Rectal smooth muscle tissue (tissue), 1 donor: ENCODE data around the gene MFAP3.

Source experiments
- H3K27ac ChIP-seq: one replicate; pipeline ENCODE4 v1.7.0; 2013; ENCODE audit warnings: low read depth, low read length, inconsistent platforms
- H3K27me3 ChIP-seq: one replicate; pipeline ENCODE4 v1.7.0; 2013; ENCODE audit warnings: low read length; ENCODE audit not compliant: control insufficient read depth, insufficient read depth
- H3K36me3 ChIP-seq: one replicate; pipeline ENCODE4 v1.7.0; 2013; ENCODE audit warnings: low read length; ENCODE audit not compliant: control insufficient read depth, insufficient read depth
- H3K4me1 ChIP-seq: one replicate; pipeline ENCODE4 v1.7.0; 2013; ENCODE audit warnings: low read length; ENCODE audit not compliant: control insufficient read depth, insufficient read depth
- H3K4me3 ChIP-seq: one replicate; pipeline ENCODE4 v1.7.0; 2013; ENCODE audit warnings: low read length
- H3K9ac ChIP-seq: one replicate; pipeline ENCODE4 v1.7.0; 2013; ENCODE audit warnings: low read length

Gene MFAP3

GRCh38 chr5:154081246-154081645 lies 42.5 kb downstream of the MFAP3 start:
- H3K4me3 ChIP-seq: no peak overlapping the region
- no peaks in the 10 kb centered on the region for H3K27me3 ChIP-seq
- no peak overlapping the region for H3K9ac ChIP-seq
- H3K4me1 ChIP-seq: no peaks in the 10 kb centered on the region
- H3K27ac ChIP-seq: no peak overlapping the region
- no peaks in the 10 kb centered on the region for H3K36me3 ChIP-seq

- no peaks in the 10 kb centered on the region for H3K4me1 ChIP-seq
- H3K4me3 ChIP-seq: no peak overlapping the region
- H3K27me3 ChIP-seq: no peaks in the 10 kb centered on the region
- no peak overlapping the region for H3K9ac ChIP-seq
- H3K27ac ChIP-seq: no peak overlapping the region
- no peaks in the 10 kb centered on the region for H3K36me3 ChIP-seq
Observed at GRCh38 chr5:154084062-154084639, 45.4 kb downstream of the MFAP3 start.

DNA sequence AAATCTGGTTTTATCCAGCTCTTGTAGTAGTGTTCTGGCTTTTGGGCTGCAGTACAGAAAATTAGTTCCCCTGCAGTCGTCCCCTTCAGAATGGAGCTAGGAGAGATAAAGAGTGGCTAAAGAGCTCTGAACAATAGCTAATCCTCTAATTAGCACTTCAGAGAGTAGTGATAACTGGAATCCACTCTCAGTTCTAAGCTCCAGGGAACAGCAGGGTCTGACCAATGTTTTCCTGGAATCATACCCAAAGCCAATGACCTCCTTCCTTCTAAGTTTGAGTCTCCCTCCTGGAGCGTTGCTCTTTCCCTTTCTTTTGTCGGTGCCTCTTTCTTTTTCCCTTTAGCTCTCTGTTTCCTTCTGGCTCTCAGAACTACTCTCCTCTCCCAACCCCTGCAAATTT lies 47.4 kb downstream of the MFAP3 start:
- Histone ChIP-seq H3K27me3 (no peaks in the 10 kb centered on the region), H3K9ac (no peak overlapping the region), H3K4me3 (no peak overlapping the region), H3K27ac (no peak overlapping the region), H3K4me1 (no peaks in the 10 kb centered on the region), H3K36me3 (no peaks in the 10 kb centered on the region)

DNA sequence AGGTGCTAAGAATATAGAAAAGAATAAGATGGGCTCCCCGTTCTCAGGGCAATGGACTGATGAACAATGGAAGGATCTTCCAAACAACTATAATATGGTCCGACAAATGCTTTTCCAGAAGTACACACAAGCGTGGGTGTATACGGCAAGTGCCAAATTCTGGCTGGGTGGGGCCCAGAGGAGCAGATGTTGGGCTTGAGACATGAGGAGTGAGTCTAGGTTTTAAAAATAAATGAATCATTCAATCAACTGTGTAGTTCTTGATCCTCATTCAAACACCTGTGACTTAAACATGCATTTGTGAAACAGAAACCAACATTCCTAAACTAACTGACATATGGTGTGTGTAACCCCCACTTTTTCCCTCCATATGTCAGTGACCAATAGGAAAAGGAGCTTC lies 47.9 kb downstream of the MFAP3 start:
- Histone ChIP-seq H3K27ac (no peak overlapping the region), H3K36me3 (no peaks in the 10 kb centered on the region), H3K4me3 (no peak overlapping the region), H3K4me1 (no peaks in the 10 kb centered on the region), H3K27me3 (no peaks in the 10 kb centered on the region), H3K9ac (no peak overlapping the region)

- no peaks in the 10 kb centered on the region for H3K27me3 ChIP-seq
- H3K4me1 ChIP-seq: no peaks in the 10 kb centered on the region
- H3K9ac ChIP-seq: no peak overlapping the region
- no peak overlapping the region for H3K27ac ChIP-seq
- H3K36me3 ChIP-seq: no peaks in the 10 kb centered on the region
- no peak overlapping the region for H3K4me3 ChIP-seq
Observed at GRCh38 chr5:154087260-154087659, 48.5 kb downstream of the MFAP3 start.

DNA sequence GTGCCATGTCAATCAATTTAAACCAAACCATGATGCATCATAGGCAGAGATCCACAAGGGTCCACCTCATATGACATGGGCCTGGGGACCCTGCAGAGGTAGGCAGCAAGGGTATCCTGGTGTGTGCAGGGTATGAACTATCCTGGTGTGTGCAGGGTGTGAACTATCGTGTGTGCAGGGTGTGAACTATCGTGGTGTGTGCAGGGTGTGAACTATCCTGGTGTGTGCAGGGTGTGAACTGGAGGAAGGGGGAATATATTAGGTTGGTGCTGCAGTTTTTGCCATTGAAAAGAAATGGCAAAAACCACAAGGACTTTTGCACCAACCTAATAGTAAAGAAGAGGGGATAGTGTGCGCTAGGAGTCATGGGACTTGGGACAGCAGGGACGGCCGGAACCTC lies 50.0 kb downstream of the MFAP3 start:
- no peak overlapping the region for H3K4me3 ChIP-seq
- no peak overlapping the region for H3K9ac ChIP-seq
- no peaks in the 10 kb centered on the region for H3K36me3 ChIP-seq
- H3K4me1 ChIP-seq: no peaks in the 10 kb centered on the region
- H3K27ac ChIP-seq: no peak overlapping the region
- no peaks in the 10 kb centered on the region for H3K27me3 ChIP-seq

DNA sequence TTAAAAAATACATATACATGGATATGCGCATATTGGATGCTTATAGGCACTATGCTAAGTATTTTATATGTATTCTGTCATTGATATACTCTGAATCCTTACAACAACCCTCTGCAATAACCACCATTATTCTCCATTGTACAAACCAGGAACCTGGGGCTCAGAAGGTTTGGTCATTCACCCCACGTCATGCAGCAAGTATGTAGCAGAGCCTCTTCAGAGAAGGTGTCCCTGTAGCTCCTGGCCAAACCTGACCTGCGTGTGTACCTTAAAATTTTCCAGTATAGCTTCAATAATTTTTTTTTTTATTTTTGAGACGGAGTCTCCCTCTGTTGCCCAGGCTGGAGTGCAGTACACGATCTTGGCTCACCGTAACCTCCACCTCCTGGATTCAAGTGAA lies 51.9 kb downstream of the MFAP3 start:
- no peaks in the 10 kb centered on the region for H3K4me1 ChIP-seq
- H3K27ac ChIP-seq: no peak overlapping the region
- H3K27me3 ChIP-seq: no peaks in the 10 kb centered on the region
- H3K9ac ChIP-seq: no peak overlapping the region
- no peaks in the 10 kb centered on the region for H3K36me3 ChIP-seq
- no peak overlapping the region for H3K4me3 ChIP-seq

GRCh38 chr5:154092356-154093141 lies 53.8 kb downstream of the MFAP3 start:
- no peak overlapping the region for H3K9ac ChIP-seq
- no peaks in the 10 kb centered on the region for H3K27me3 ChIP-seq
- no peaks in the 10 kb centered on the region for H3K4me1 ChIP-seq
- H3K27ac ChIP-seq: no peak overlapping the region
- no peaks in the 10 kb centered on the region for H3K36me3 ChIP-seq
- no peak overlapping the region for H3K4me3 ChIP-seq

GRCh38 chr5:154093142-154093532 lies 54.4 kb downstream of the MFAP3 start:
- no peak overlapping the region for H3K27ac ChIP-seq
- no peak overlapping the region for H3K4me3 ChIP-seq
- no peaks in the 10 kb centered on the region for H3K36me3 ChIP-seq
- no peak overlapping the region for H3K9ac ChIP-seq
- no peaks in the 10 kb centered on the region for H3K4me1 ChIP-seq
- no peaks in the 10 kb centered on the region for H3K27me3 ChIP-seq

DNA sequence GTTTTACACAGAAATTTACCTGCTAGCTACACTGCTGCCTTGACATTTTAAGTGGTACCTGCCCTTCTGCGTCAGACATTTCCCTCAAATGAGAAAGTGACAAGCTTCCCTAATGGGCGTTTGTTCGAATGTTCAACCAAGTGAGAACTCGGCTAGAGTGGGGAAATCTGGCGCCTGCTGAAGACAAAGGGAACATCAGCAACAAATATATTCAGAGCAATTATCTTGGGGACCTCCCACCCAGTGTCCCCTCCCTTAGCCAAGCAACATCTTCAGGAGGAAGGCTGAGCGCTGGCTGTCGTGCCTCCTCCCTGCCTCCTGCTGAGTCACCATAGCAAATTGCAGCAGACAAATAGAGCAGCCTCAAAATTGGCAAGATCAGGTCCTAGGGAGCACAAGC lies 57.1 kb downstream of the MFAP3 start:
- Histone ChIP-seq H3K9ac (no peak overlapping the region), H3K36me3 (no peaks in the 10 kb centered on the region), H3K27me3 (no peaks in the 10 kb centered on the region), H3K4me3 (no peak overlapping the region), H3K27ac (no peak overlapping the region), H3K4me1 (no peaks in the 10 kb centered on the region)

DNA sequence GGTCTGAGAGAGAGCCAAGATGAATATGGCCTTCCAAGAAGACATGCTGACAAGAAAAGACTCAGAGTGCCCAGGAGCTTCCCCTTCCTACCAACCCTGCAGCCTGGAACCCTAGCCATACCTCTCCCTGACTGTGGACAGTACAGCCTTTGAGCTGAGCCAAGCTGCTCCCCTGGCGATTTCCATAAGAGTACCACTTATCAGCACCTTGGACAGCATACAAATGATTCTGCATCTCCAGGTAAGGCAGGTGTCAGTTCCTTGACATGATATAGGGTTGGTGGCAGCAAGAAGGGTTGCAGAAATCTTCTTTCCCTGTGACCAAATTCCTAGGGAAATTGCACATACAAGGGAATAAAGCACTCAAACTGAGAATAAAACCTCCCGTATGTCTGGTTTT lies 58.3 kb downstream of the MFAP3 start:
- H3K36me3 ChIP-seq: no peaks in the 10 kb centered on the region
- no peak overlapping the region for H3K27ac ChIP-seq
- H3K4me1 ChIP-seq: no peaks in the 10 kb centered on the region
- H3K9ac ChIP-seq: no peak overlapping the region
- H3K4me3 ChIP-seq: no peak overlapping the region
- no peaks in the 10 kb centered on the region for H3K27me3 ChIP-seq

- no peaks in the 10 kb centered on the region for H3K36me3 ChIP-seq
- H3K27me3 ChIP-seq: no peaks in the 10 kb centered on the region
- H3K4me1 ChIP-seq: no peaks in the 10 kb centered on the region
- no peak overlapping the region for H3K9ac ChIP-seq
- H3K4me3 ChIP-seq: no peak overlapping the region
- H3K27ac ChIP-seq: no peak overlapping the region
Observed at GRCh38 chr5:154098465-154098864, 59.7 kb downstream of the MFAP3 start.

GRCh38 chr5:154101184-154101583 lies 62.4 kb downstream of the MFAP3 start:
- Histone ChIP-seq H3K4me3 (no peak overlapping the region), H3K36me3 (no peaks in the 10 kb centered on the region), H3K27ac (no peak overlapping the region), H3K27me3 (no peaks in the 10 kb centered on the region), H3K9ac (no peak overlapping the region), H3K4me1 (no peaks in the 10 kb centered on the region)
